Measurements from ENCODE around the gene TTC12. TPM values are rescaled to one million over a fixed set of nuclear protein-coding genes. Genes with fewer than 3 reads are reported as not detected.

Gene TTC12
- total and polyA plus RNA-seq, 10 of the 15 experiments (the other 5 are each of a cell fraction or from before 2014, with no cell fraction given) = 3.7 to 14.0 (median 8.1) TPM

DNA sequence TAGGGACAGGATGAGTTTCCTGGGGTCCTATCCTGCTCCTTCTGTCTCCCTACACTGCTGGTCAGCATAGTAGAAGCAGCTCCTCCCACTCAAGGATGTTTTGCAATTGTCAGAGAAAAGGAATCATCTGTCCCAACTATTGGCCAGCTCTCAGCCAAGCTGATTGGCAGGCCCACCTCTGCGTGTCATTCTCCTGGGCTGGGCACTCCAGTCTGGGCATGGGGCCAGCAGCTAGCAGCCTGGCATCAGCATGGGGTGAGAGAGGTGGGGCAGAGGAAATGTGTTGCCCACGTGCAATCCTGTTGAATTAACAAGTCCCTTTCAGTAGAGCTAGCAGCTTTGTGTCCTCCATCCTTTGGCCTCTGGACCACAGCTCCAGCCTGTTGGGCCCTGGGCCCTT is 87.3 kb downstream of the TTC12 start:
- H3K4me2 ChIP-seq (ENCODE audit: control insufficient read depth, insufficient read depth) = no peak overlapping the region
- ATAC-seq = no peak
- H3K36me3 ChIP-seq (ENCODE audit: control insufficient read depth in 2 of 2, insufficient read depth in 2 of 2, low read length in 1 of 2) = no peaks in the 10 kb centered on the region
- no peak overlapping the region for H2AFZ ChIP-seq (ENCODE audit: control insufficient read depth, low read depth, low read length)
- WGBS (ENCODE audit: insufficient coverage, insufficient replicate concordance, low lambda C conversion rate, missing lambda C conversion rate) = 0% methylated on average over 2 of the region's 2 CpGs
- FAIRE-seq = no peak
- H3K27me3 ChIP-seq (replicated peaks in 1 of 2; ENCODE audit: control insufficient read depth in 2 of 2, insufficient read depth in 2 of 2, low read length in 1 of 2) = no peaks in the 10 kb centered on the region; a peak in 1 of 4 replicates
- ChIA-PET CTCF (no interaction called here), RAD21 (ENCODE audit: unreplicated experiment) (no interaction called here), SMC1A (ENCODE audit: uncharacterized antibody, unreplicated experiment) (no interaction called here), POLR2A (no interaction called here)
- TF ChIP-seq EED (IDR thresholded peaks at IDR 0.05; ENCODE audit: low read depth) = no peak
- no peak for TF ChIP-seq HCFC1 (IDR thresholded peaks at IDR 0.05; ENCODE audit: low read length)
- no peak for TF ChIP-seq TAF1 (IDR thresholded peaks at IDR 0.05; ENCODE audit: borderline replicate concordance, low read depth, low read length)
- TF ChIP-seq, protein P1, sequence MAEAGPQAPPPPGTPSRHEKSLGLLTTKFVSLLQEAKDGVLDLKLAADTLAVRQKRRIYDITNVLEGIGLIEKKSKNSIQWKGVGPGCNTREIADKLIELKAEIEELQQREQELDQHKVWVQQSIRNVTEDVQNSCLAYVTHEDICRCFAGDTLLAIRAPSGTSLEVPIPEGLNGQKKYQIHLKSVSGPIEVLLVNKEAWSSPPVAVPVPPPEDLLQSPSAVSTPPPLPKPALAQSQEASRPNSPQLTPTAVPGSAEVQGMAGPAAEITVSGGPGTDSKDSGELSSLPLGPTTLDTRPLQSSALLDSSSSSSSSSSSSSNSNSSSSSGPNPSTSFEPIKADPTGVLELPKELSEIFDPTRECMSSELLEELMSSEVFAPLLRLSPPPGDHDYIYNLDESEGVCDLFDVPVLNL (IDR thresholded peaks at IDR 0.05; ENCODE audit: low read depth, low read length) = no peak
- no peak for TF ChIP-seq CHD4 (IDR thresholded peaks at IDR 0.05)
- TF ChIP-seq ZBED1 (IDR thresholded peaks at IDR 0.05; ENCODE audit: borderline replicate concordance) = no peak
- TF ChIP-seq ETV6 (conservative IDR thresholded peaks at IDR 0.05 in 1 of 2, IDR thresholded peaks at IDR 0.05 in 1 of 2; ENCODE audit: borderline replicate concordance in 1 of 2, low read depth in 1 of 2) = no peak
- TF ChIP-seq NRF1 (conservative IDR thresholded peaks at IDR 0.05; ENCODE audit: low read depth, low read length) = no peak
- TF ChIP-seq NFYA (IDR thresholded peaks at IDR 0.05; ENCODE audit: borderline replicate concordance, low read depth, low read length) = no peak
- no peak for TF ChIP-seq BRCA1 (IDR thresholded peaks at IDR 0.05; ENCODE audit: low read depth, low read length)
- H3K79me2 ChIP-seq (ENCODE audit: control insufficient read depth, insufficient read depth, low read length) = no peaks in the 10 kb centered on the region
- H3K4me1 ChIP-seq (ENCODE audit: control insufficient read depth, insufficient read depth, low read length) = no peaks in the 10 kb centered on the region
- no TSS peak for BruUV-seq (replicated peaks)
- H3K9me3 ChIP-seq (replicated peaks; ENCODE audit: control insufficient read depth, insufficient read depth, low read length) = no peaks in the 10 kb centered on the region
- DNase-seq (ENCODE audit: low read depth, low spot score) = no peak
- no peak overlapping the region for H3K27ac ChIP-seq (ENCODE audit: control insufficient read depth, insufficient read depth)
- intact Hi-C loops (cut with micrococcal nuclease; ENCODE audit: unreplicated experiment) (no loop called here), in situ Hi-C loops (cut with MboI) (no loop called here)
- H3K4me3 ChIP-seq = no peak overlapping the region
- H3K9ac ChIP-seq (ENCODE audit: control insufficient read depth, insufficient read depth, low read length) = no peak overlapping the region
- no peaks in the 10 kb centered on the region; the same call in 1 of the 2 replicates for H4K20me1 ChIP-seq (ENCODE audit: control insufficient read depth, insufficient read depth)
